ENCODE results near the gene MGAT4A. TPM values are rescaled to one million over a fixed set of nuclear protein-coding genes. Genes with fewer than 3 reads are reported as not detected.

The MGAT4A gene
- polyA plus RNA-seq, 4 donors: 28.9 to 50.4 (median 37.1) TPM

DNA sequence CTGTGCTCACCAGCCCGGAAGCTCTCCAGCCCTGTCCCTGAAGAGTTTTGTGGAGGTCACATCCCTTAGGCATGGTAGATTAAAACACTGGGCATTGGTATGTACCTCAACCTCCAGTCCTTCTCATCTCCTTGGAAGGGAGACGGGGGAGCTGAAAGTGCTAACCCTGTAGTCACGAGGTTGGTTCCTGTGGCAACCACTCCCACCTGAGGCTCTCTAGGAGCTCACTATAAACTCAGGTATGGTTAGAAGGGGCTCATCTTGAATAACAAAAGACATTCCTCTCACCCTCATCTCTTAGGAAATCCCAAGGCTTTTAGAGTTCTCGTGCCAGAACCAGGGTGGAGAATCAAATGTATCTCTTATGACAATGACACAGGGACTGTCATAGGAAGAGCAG is 43.0 kb upstream of the MGAT4A start:
- no peaks in the 10 kb centered on the region for H3K36me3 ChIP-seq (ENCODE audit: control insufficient read depth in 3 of 3, insufficient read depth in 2 of 3, low read depth in 1 of 3, low read length in 3 of 3)
- H3K4me1 ChIP-seq (ENCODE audit: control insufficient read depth in 3 of 3, insufficient read depth in 2 of 3, low read depth in 1 of 3, low read length in 2 of 3): peaks cover 0 to 4% (median 2%) of the 10 kb centered on the region in 3 donors
- H3K27ac ChIP-seq (ENCODE audit: low read depth in 1 of 3, low read length in 2 of 3): no peak overlapping the region
- no peak for DNase-seq
- no peak overlapping the region for H3K4me3 ChIP-seq (ENCODE audit: low read depth in 1 of 3, low read length in 3 of 3)
- 92 to 98% (median 96%) methylated on average over 4 of the region's 4 CpGs for WGBS, 3 donors
- FAIRE-seq: no peak
- H3K27me3 ChIP-seq (ENCODE audit: control insufficient read depth in 3 of 3, insufficient read depth in 3 of 3, low read length in 3 of 3): no peaks in the 10 kb centered on the region
- H3K9me3 ChIP-seq (ENCODE audit: control insufficient read depth in 2 of 2, insufficient read depth in 1 of 2, low read depth in 1 of 2, low read length in 1 of 2): peaks cover 0 to 4% of the 10 kb centered on the region in 2 donors

DNA sequence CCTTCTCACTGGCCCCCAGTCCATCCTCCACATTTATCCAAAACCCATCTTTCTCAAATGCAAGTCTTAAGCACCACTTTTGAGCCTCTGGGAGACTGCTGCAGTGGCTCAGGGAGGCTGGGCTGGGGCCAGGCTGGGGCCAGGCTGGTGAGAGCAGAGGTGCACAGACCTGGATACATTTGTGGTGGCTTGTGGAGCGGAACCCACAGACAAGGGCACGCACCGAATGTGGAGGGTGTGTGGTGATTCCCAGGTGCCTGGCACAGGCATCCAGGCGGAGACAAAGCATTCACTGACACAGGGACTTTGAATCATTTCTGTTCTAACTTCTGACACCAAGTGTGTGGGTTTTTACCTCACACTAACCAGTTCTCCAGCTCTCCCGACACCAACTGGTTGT is 42.2 kb upstream of the MGAT4A start:
- 85 to 100% (median 91%) methylated on average over 5 of the region's 5 CpGs for WGBS, 3 donors
- FAIRE-seq (no peak), DNase-seq (no peak)
- H3K4me1 ChIP-seq (ENCODE audit: control insufficient read depth in 3 of 3, insufficient read depth in 2 of 3, low read depth in 1 of 3, low read length in 2 of 3): peaks cover 0 to 6% (median 5%) of the 10 kb centered on the region in 3 donors
- H3K27ac ChIP-seq (ENCODE audit: low read depth in 1 of 3, low read length in 2 of 3): peak overlapping the region in 1 of 3 donors; percentile 0
- no peak overlapping the region for H3K4me3 ChIP-seq (ENCODE audit: low read depth in 1 of 3, low read length in 3 of 3)
- peaks cover 0 to 4% of the 10 kb centered on the region in 2 donors for H3K9me3 ChIP-seq (ENCODE audit: control insufficient read depth in 2 of 2, insufficient read depth in 1 of 2, low read depth in 1 of 2, low read length in 1 of 2)
- no peaks in the 10 kb centered on the region for H3K27me3 ChIP-seq (ENCODE audit: control insufficient read depth in 3 of 3, insufficient read depth in 3 of 3, low read length in 3 of 3)
- no peaks in the 10 kb centered on the region for H3K36me3 ChIP-seq (ENCODE audit: control insufficient read depth in 3 of 3, insufficient read depth in 2 of 3, low read depth in 1 of 3, low read length in 3 of 3)

DNA sequence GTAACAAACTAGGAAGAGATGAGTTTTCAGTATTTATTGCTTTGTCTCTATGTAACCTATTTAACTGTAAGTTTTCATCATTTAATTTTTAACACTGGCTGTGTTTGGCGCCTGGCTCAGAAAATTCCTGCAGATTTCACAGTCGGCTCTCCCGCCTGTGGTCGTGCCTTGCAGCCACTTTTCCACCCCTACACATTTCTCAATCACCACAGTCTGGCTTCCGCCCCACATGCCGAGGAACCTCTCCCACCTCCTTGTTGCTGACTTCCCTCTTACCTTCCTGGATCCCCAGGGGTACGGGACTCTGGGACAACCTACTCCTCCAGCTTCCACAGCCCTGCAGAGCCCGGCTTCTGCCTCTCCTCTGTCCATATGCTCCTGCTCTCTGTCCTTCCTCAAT is 41.6 kb upstream of the MGAT4A start:
- no peak overlapping the region for H3K4me3 ChIP-seq (ENCODE audit: low read depth in 1 of 3, low read length in 3 of 3)
- FAIRE-seq: no peak
- H3K4me1 ChIP-seq (ENCODE audit: control insufficient read depth in 3 of 3, insufficient read depth in 2 of 3, low read depth in 1 of 3, low read length in 2 of 3): peaks cover 0 to 7% (median 5%) of the 10 kb centered on the region in 3 donors
- DNase-seq: no peak
- H3K27ac ChIP-seq (ENCODE audit: low read depth in 1 of 3, low read length in 2 of 3): peak overlapping the region in 1 of 3 donors; percentile 67
- no peaks in the 10 kb centered on the region for H3K27me3 ChIP-seq (ENCODE audit: control insufficient read depth in 3 of 3, insufficient read depth in 3 of 3, low read length in 3 of 3)
- peaks cover 0 to 4% of the 10 kb centered on the region in 2 donors for H3K9me3 ChIP-seq (ENCODE audit: control insufficient read depth in 2 of 2, insufficient read depth in 1 of 2, low read depth in 1 of 2, low read length in 1 of 2)
- no peaks in the 10 kb centered on the region for H3K36me3 ChIP-seq (ENCODE audit: control insufficient read depth in 3 of 3, insufficient read depth in 2 of 3, low read depth in 1 of 3, low read length in 3 of 3)
- WGBS, 3 donors: 82 to 91% (median 90%) methylated on average over 8 of the region's 8 CpGs

DNA sequence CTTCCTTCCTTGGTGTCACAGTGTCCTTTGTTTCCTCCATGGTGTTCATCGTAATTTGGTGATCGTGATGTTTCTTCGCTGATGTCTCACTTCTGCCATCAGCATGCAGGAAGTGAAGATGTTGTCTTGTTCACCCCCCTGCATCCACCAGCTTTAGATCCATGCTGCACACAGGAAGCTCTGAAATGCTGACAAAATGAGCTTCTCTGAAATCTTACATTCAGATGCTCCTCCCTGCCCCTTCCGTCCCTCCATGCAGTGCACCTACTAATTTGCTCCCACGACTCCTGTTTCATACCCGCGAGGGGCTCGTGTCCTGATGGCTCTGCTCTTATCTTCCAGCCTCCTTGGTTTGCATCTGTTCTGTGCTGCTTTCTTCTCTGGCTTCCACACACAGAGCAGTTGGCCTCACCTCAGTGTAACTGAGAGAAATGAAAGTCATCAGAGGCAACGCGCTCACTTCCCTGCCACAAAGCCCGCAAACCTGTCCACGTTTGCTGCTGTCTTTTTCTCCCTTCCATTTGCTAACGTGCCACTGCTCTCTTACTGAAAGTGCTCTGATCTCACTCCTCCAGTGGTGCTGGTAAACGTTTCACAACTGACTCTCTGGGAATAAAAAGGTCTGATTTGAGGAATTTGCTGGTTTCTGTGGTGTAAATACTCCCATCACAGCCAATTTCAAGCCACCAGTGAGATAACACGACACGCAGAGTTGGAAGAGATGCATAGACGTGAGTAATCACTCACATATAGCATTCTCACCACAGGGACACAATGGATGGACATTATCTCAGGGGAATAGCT is 41.0 kb upstream of the MGAT4A start:
- FAIRE-seq (no peak), DNase-seq (peak in 1 of 2 donors; percentile 42)
- Histone ChIP-seq H3K4me1 (ENCODE audit: control insufficient read depth in 3 of 3, insufficient read depth in 2 of 3, low read depth in 1 of 3, low read length in 2 of 3) (peaks cover 0 to 11% (median 5%) of the 10 kb centered on the region in 3 donors), H3K9me3 (ENCODE audit: control insufficient read depth in 2 of 2, insufficient read depth in 1 of 2, low read depth in 1 of 2, low read length in 1 of 2) (no peaks in the 10 kb centered on the region), H3K4me3 (ENCODE audit: low read depth in 1 of 3, low read length in 3 of 3) (no peak overlapping the region), H3K36me3 (ENCODE audit: control insufficient read depth in 3 of 3, insufficient read depth in 2 of 3, low read depth in 1 of 3, low read length in 3 of 3) (no peaks in the 10 kb centered on the region), H3K27me3 (ENCODE audit: control insufficient read depth in 3 of 3, insufficient read depth in 3 of 3, low read length in 3 of 3) (no peaks in the 10 kb centered on the region), H3K27ac (ENCODE audit: low read depth in 1 of 3, low read length in 2 of 3) (peak overlapping the region in 2 of 3 donors; percentile 2 to 67)
- WGBS, 3 donors: 53 to 80% (median 64%) methylated on average over 17 of the region's 17 CpGs

DNA sequence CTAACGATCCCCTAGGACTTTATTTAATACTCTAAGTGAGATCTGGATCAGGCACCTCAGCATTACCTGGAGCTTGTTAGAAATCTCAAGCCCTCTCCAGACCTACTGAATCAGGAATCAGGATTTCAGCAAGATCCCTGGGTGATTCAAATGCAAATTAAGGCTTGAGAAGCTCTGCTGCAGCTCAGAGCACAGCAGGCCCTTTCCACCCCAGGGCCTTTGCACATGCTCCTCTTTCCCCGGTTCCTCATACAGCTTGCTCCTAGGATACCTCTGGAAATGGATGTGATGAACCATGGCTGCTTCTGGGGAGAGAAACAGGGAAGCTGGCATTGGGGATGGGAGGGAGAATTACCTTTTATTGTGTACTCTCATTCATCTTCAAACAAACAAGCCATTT is 40.3 kb upstream of the MGAT4A start:
- peak overlapping the region in 1 of 3 donors; percentile 5 for H3K4me3 ChIP-seq (ENCODE audit: low read depth in 1 of 3, low read length in 3 of 3)
- DNase-seq: no peak
- no peaks in the 10 kb centered on the region for H3K36me3 ChIP-seq (ENCODE audit: control insufficient read depth in 3 of 3, insufficient read depth in 2 of 3, low read depth in 1 of 3, low read length in 3 of 3)
- no peaks in the 10 kb centered on the region for H3K9me3 ChIP-seq (ENCODE audit: control insufficient read depth in 2 of 2, insufficient read depth in 1 of 2, low read depth in 1 of 2, low read length in 1 of 2)
- peaks cover 0 to 11% (median 5%) of the 10 kb centered on the region in 3 donors for H3K4me1 ChIP-seq (ENCODE audit: control insufficient read depth in 3 of 3, insufficient read depth in 2 of 3, low read depth in 1 of 3, low read length in 2 of 3)
- H3K27ac ChIP-seq (ENCODE audit: low read depth in 1 of 3, low read length in 2 of 3): peak overlapping the region in 2 of 3 donors; percentile 2 to 67
- WGBS, 3 donors: 74 to 84% (median 82%) methylated on average over 2 of the region's 2 CpGs
- H3K27me3 ChIP-seq (ENCODE audit: control insufficient read depth in 3 of 3, insufficient read depth in 3 of 3, low read length in 3 of 3): no peaks in the 10 kb centered on the region
- FAIRE-seq: no peak

DNA sequence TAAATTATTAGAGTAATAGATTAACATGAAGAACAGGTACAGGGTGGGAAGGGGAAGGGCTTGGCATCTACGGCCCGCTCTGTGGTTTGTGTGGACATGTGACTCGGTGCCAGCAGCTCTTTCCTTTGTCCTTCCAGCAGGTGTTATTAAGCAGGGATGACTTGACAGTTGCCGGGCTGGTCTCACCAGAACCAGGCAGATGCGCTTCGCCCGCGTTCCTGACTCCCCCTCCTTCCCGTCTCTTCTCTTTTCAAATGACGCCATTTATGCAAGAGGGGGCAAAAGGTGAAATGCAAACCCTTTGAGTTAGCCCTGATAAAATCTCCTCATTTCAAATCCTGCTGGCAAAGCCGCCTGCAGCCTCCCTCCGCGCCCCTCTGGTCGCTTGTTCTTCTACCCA is 38.9 kb upstream of the MGAT4A start:
- H3K27ac ChIP-seq (ENCODE audit: low read depth in 1 of 3, low read length in 2 of 3): peak overlapping the region in 1 of 3 donors; percentile 72
- DNase-seq: peak in 1 of 2 donors; percentile 68
- peaks cover 5 to 12% (median 8%) of the 10 kb centered on the region in 3 donors for H3K4me1 ChIP-seq (ENCODE audit: control insufficient read depth in 3 of 3, insufficient read depth in 2 of 3, low read depth in 1 of 3, low read length in 2 of 3)
- H3K27me3 ChIP-seq (ENCODE audit: control insufficient read depth in 3 of 3, insufficient read depth in 3 of 3, low read length in 3 of 3): no peaks in the 10 kb centered on the region
- H3K9me3 ChIP-seq (ENCODE audit: control insufficient read depth in 2 of 2, insufficient read depth in 1 of 2, low read depth in 1 of 2, low read length in 1 of 2): no peaks in the 10 kb centered on the region
- H3K4me3 ChIP-seq (ENCODE audit: low read depth in 1 of 3, low read length in 3 of 3): no peak overlapping the region
- 5 to 49% (median 31%) methylated on average over 14 of the region's 14 CpGs for WGBS, 3 donors
- no peaks in the 10 kb centered on the region for H3K36me3 ChIP-seq (ENCODE audit: control insufficient read depth in 3 of 3, insufficient read depth in 2 of 3, low read depth in 1 of 3, low read length in 3 of 3)
- FAIRE-seq: no peak

DNA sequence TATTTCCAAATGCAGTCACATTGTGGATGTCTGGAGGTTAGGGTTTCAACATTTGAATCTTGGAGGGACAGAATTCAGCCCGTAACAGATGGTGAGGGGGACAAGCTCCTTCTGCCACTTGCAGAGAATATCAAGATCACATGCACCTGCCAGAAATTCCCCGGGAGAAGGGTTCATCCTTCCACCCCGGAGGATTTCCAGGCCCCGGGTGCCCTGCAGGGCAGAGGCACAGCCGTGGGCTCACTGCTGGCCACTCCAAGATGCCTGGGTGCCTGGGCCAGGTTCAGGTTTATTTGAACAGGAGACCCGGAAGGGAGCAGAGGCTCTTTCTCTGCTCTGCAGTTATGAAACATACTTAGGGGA is 38.2 kb upstream of the MGAT4A start:
- no peaks in the 10 kb centered on the region for H3K27me3 ChIP-seq (ENCODE audit: control insufficient read depth in 3 of 3, insufficient read depth in 3 of 3, low read length in 3 of 3)
- DNase-seq: no peak
- peak overlapping the region in 1 of 3 donors; percentile 8 for H3K27ac ChIP-seq (ENCODE audit: low read depth in 1 of 3, low read length in 2 of 3)
- FAIRE-seq: no peak
- H3K36me3 ChIP-seq (ENCODE audit: control insufficient read depth in 3 of 3, insufficient read depth in 2 of 3, low read depth in 1 of 3, low read length in 3 of 3): no peaks in the 10 kb centered on the region
- H3K4me1 ChIP-seq (ENCODE audit: control insufficient read depth in 3 of 3, insufficient read depth in 2 of 3, low read depth in 1 of 3, low read length in 2 of 3): peaks cover 5 to 12% (median 8%) of the 10 kb centered on the region in 3 donors
- no peak overlapping the region for H3K4me3 ChIP-seq (ENCODE audit: low read depth in 1 of 3, low read length in 3 of 3)
- WGBS, 3 donors: 26 to 61% (median 47%) methylated on average over 6 of the region's 6 CpGs
- H3K9me3 ChIP-seq (ENCODE audit: control insufficient read depth in 2 of 2, insufficient read depth in 1 of 2, low read depth in 1 of 2, low read length in 1 of 2): no peaks in the 10 kb centered on the region

DNA sequence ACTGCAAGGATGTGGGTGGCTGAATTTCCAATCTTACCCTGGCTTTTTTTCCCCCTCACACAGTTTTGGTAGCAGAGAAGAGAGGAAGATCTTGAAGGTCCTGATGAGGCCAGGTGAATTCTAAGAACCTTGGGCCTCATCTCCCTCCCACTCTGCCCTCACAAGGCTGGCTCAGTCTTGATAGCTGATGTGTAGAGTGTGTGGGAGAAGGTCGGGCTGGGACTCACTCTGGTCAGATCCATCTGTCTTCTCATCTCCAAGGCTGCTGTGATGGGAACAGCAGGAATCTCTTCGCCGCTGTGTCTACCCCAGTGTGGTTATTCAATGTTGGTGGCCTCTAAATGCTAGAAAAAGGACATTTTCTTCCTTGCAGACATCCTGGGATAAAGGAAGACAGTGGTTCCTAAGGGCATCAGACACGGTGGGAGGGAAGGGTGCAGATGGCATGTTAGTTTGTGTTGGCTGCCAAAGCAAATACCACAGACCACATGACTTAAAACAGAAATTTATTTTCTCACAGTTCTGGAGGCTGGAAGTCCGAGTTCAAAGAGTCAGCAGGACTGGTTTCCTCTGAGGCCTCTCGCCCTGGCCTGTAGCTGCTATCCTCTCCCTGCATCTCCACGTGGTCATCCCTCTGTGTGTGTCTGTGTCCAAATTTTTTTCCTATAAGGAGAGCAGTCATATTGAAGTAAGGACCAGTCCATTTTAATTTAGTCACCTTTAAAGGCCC is 37.6 kb upstream of the MGAT4A start:
- WGBS, 3 donors: 49 to 54% (median 51%) methylated on average over 7 of the region's 7 CpGs
- no peaks in the 10 kb centered on the region for H3K36me3 ChIP-seq (ENCODE audit: control insufficient read depth in 3 of 3, insufficient read depth in 2 of 3, low read depth in 1 of 3, low read length in 3 of 3)
- peak overlapping the region in 2 of 3 donors; percentile 2 to 52 for H3K27ac ChIP-seq (ENCODE audit: low read depth in 1 of 3, low read length in 2 of 3)

More for the DNA sequence above, 37.6 kb upstream of the MGAT4A start:
- Histone ChIP-seq H3K27me3 (ENCODE audit: control insufficient read depth in 3 of 3, insufficient read depth in 3 of 3, low read length in 3 of 3) (no peaks in the 10 kb centered on the region), H3K9me3 (ENCODE audit: control insufficient read depth in 2 of 2, insufficient read depth in 1 of 2, low read depth in 1 of 2, low read length in 1 of 2) (no peaks in the 10 kb centered on the region), H3K4me1 (ENCODE audit: control insufficient read depth in 3 of 3, insufficient read depth in 2 of 3, low read depth in 1 of 3, low read length in 2 of 3) (peaks cover 5 to 12% (median 8%) of the 10 kb centered on the region in 3 donors), H3K4me3 (ENCODE audit: low read depth in 1 of 3, low read length in 3 of 3) (no peak overlapping the region)
- no peak for FAIRE-seq
- DNase-seq: no peak
